ENCODE measurements around the gene SOBP. TPM values are rescaled to one million over a fixed set of nuclear protein-coding genes. Genes with fewer than 3 reads are reported as not detected.

SOBP gene
- total and polyA plus RNA-seq, 2 experiments from 2014 or later, result 1.5 to 3.0 TPM

- Mint-ChIP-seq H3K36me3 (ENCODE audit: low read depth) (no peaks in the 10 kb centered on the region), H3K4me3 (no peak overlapping the region), H3K9me3 (no peaks in the 10 kb centered on the region), H3K27me3 (ENCODE audit: insufficient read depth, low read depth, poor library complexity) (peaks cover 4% of the 10 kb centered on the region), H3K27ac (no peak overlapping the region), H3K4me1 (peaks cover 22% of the 10 kb centered on the region)
- Histone ChIP-seq H3K27me3 (ENCODE audit: insufficient read depth) (no peaks in the 10 kb centered on the region), H3K79me2 (replicated peaks; ENCODE audit: insufficient read depth) (no peaks in the 10 kb centered on the region), H3K4me1 (ENCODE audit: insufficient read depth) (peaks cover 15% of the 10 kb centered on the region), H2AFZ (no peak overlapping the region), H4K20me1 (replicated peaks; ENCODE audit: insufficient read depth) (no peaks in the 10 kb centered on the region), H3K27ac (ENCODE audit: low read depth) (no peak overlapping the region), H3K4me2 (no peak overlapping the region), H3F3A (replicated peaks; ENCODE audit: low read depth) (no peaks in the 10 kb centered on the region), H3K36me3 (ENCODE audit: insufficient read depth) (no peaks in the 10 kb centered on the region), H3K9me2 (ENCODE audit: insufficient read depth) (0 out of 2 replicates have a peak, but pooled peaks cover 6% of the 10 kb centered on the region), H3K4me3 (no peak overlapping the region)
- no peak for ATAC-seq
- TF ChIP-seq ZNF114 (CRISPR knock-in tag; IDR thresholded peaks at IDR 0.05), result no peak
- TF ChIP-seq STAT1 (IDR thresholded peaks at IDR 0.05; ENCODE audit: unreplicated experiment), result no peak
- TF ChIP-seq ZNF462 (CRISPR knock-in tag; IDR thresholded peaks at IDR 0.05), result no peak
- no peak for TF ChIP-seq ZNF331 (CRISPR knock-in tag; IDR thresholded peaks at IDR 0.05; ENCODE audit: low read depth)
- TF ChIP-seq CREB1 (CRISPR knock-in tag; IDR thresholded peaks at IDR 0.05; ENCODE audit: low read depth), result no peak
- TF ChIP-seq REST (IDR thresholded peaks at IDR 0.05; ENCODE audit: unreplicated experiment), result no peak
- no peak for TF ChIP-seq EZH2 (IDR thresholded peaks at IDR 0.05; ENCODE audit: low read depth, unreplicated experiment)
- no peak for TF ChIP-seq JUNB (IDR thresholded peaks at IDR 0.05; ENCODE audit: unreplicated experiment)
- no peak for TF ChIP-seq ETS1 (IDR thresholded peaks at IDR 0.05)
- no peak for TF ChIP-seq NANOG (IDR thresholded peaks at IDR 0.05; ENCODE audit: borderline replicate concordance)
- no peak for TF ChIP-seq CTCF (conservative IDR thresholded peaks at IDR 0.05; ENCODE audit: low read depth in 2 of 2)
- TF ChIP-seq POLR2AphosphoS5 (IDR thresholded peaks at IDR 0.05; ENCODE audit: low read depth), result no peak
- no peak for DNase-seq (ENCODE audit: low spot score)
These were observed 74.0 kb downstream of the SOBP start for GRCh38 chr6:107563694-107564588.
